ENCODE measurements around the gene PANX1. TPM values are rescaled to one million over a fixed set of nuclear protein-coding genes. Genes with fewer than 3 reads are reported as not detected.

PANX1 gene
- total and polyA plus RNA-seq, 2 donors (not counting 1 experiment from before 2014, with no cell fraction given): 4.2 to 10.3 TPM

- TF ChIP-seq EZH2 (IDR thresholded peaks at IDR 0.05; ENCODE audit: borderline replicate concordance, insufficient read depth, low read depth, low read length, poor library complexity, severe bottlenecking): no peak
- no peak for TF ChIP-seq CTCF (IDR thresholded peaks at IDR 0.05)
- no peak overlapping the region for H3K27ac ChIP-seq (ENCODE audit: low read length in 2 of 2)
- no peaks in the 10 kb centered on the region for H3K27me3 ChIP-seq (replicated peaks in 1 of 4; ENCODE audit: control extremely low read depth in 1 of 4, control insufficient read depth in 3 of 4, insufficient read depth in 4 of 4, low read length in 3 of 4)
- Mint-ChIP-seq H3K4me3 (no peak overlapping the region), H3K4me1 (no peaks in the 10 kb centered on the region), H3K9me3 (ENCODE audit: insufficient read depth) (peaks cover 2% of the 10 kb centered on the region), H3K27ac (no peak overlapping the region), H3K27me3 (peaks cover 7% of the 10 kb centered on the region)
- H3K4me1 ChIP-seq (ENCODE audit: control insufficient read depth in 2 of 2, insufficient read depth in 2 of 2, low read length in 2 of 2): no peaks in the 10 kb centered on the region
- H2AFZ ChIP-seq (ENCODE audit: insufficient read depth, low read depth, low read length, poor library complexity, severe bottlenecking): no peak overlapping the region
- no peak for DNase-seq
- H4K20me1 ChIP-seq (ENCODE audit: control insufficient read depth, insufficient read depth, low read length, poor library complexity, severe bottlenecking): no peaks in the 10 kb centered on the region
- H3K4me2 ChIP-seq (replicated peaks; ENCODE audit: low read depth, low read length, poor library complexity, severe bottlenecking): no peak overlapping the region
- intact Hi-C loops (cut with micrococcal nuclease): no loop called here
- ChIA-PET POLR2A (no interaction called here), CTCF (no interaction called here)
- WGBS (ENCODE audit: insufficient coverage): no CpG with 5 or more reads among the region's 1 CpG
- no peak overlapping the region for H3K4me3 ChIP-seq (ENCODE audit: control extremely low read depth in 1 of 5, extremely low read depth in 1 of 5, insufficient read depth in 1 of 5, low read depth in 2 of 5, low read length in 4 of 5)
- H3K9ac ChIP-seq (ENCODE audit: low read length): no peak overlapping the region
- no peaks in the 10 kb centered on the region for H3K36me3 ChIP-seq (replicated peaks in 1 of 2; ENCODE audit: control extremely low read depth in 1 of 2, control insufficient read depth in 1 of 2, extremely low read depth in 1 of 2, insufficient read depth in 2 of 2, low read length in 1 of 2)
- H3K79me2 ChIP-seq (ENCODE audit: control insufficient read depth, insufficient read depth, low read length): no peaks in the 10 kb centered on the region
- no peak for ATAC-seq (ENCODE audit: low read depth)
- H3K9me3 ChIP-seq (ENCODE audit: control extremely low read depth in 1 of 3, control insufficient read depth in 2 of 3, insufficient read depth in 1 of 3, low read length in 2 of 3): peaks cover 0 to 6% (median 0%) of the 10 kb centered on the region in 3 donors
Measured at GRCh38 chr11:94091091-94091490, 37.5 kb upstream of the PANX1 start.

- Histone ChIP-seq H2AFZ (ENCODE audit: insufficient read depth, low read depth, low read length, poor library complexity, severe bottlenecking) (no peak overlapping the region), H4K20me1 (ENCODE audit: control insufficient read depth, insufficient read depth, low read length, poor library complexity, severe bottlenecking) (no peaks in the 10 kb centered on the region), H3K4me1 (ENCODE audit: control insufficient read depth in 2 of 2, insufficient read depth in 2 of 2, low read length in 2 of 2) (no peaks in the 10 kb centered on the region), H3K27me3 (replicated peaks in 1 of 4; ENCODE audit: control extremely low read depth in 1 of 4, control insufficient read depth in 3 of 4, insufficient read depth in 4 of 4, low read length in 3 of 4) (no peaks in the 10 kb centered on the region), H3K9ac (ENCODE audit: low read length) (no peak overlapping the region), H3K36me3 (replicated peaks in 1 of 2; ENCODE audit: control extremely low read depth in 1 of 2, control insufficient read depth in 1 of 2, extremely low read depth in 1 of 2, insufficient read depth in 2 of 2, low read length in 1 of 2) (no peaks in the 10 kb centered on the region), H3K79me2 (ENCODE audit: control insufficient read depth, insufficient read depth, low read length) (no peaks in the 10 kb centered on the region), H3K4me3 (ENCODE audit: control extremely low read depth in 1 of 5, extremely low read depth in 1 of 5, insufficient read depth in 1 of 5, low read depth in 2 of 5, low read length in 4 of 5) (no peak overlapping the region), H3K27ac (ENCODE audit: low read length in 2 of 2) (no peak overlapping the region), H3K9me3 (ENCODE audit: control extremely low read depth in 1 of 3, control insufficient read depth in 2 of 3, insufficient read depth in 1 of 3, low read length in 2 of 3) (peaks cover 0 to 14% (median 0%) of the 10 kb centered on the region in 3 donors), H3K4me2 (replicated peaks; ENCODE audit: low read depth, low read length, poor library complexity, severe bottlenecking) (no peak overlapping the region)
- POLR2A ChIA-PET: no interaction called here
- ATAC-seq (ENCODE audit: low read depth) (no peak), DNase-seq (no peak)
- H3K27ac Mint-ChIP-seq: no peak overlapping the region
- intact Hi-C loops (cut with micrococcal nuclease): no loop called here
- TF ChIP-seq CTCF (IDR thresholded peaks at IDR 0.05) (no peak), EZH2 (IDR thresholded peaks at IDR 0.05; ENCODE audit: borderline replicate concordance, insufficient read depth, low read depth, low read length, poor library complexity, severe bottlenecking) (no peak)
- peaks cover 4% of the 10 kb centered on the region for H3K27me3 Mint-ChIP-seq
- H3K4me3 Mint-ChIP-seq: no peak overlapping the region
- CTCF ChIA-PET: no interaction called here
- no peaks in the 10 kb centered on the region for H3K4me1 Mint-ChIP-seq
- H3K9me3 Mint-ChIP-seq (ENCODE audit: insufficient read depth): no peaks in the 10 kb centered on the region
Measured at GRCh38 chr11:94100253-94100652, 28.4 kb upstream of the PANX1 start.

Measured in B cell (primary cell).